DMS114 treated with DMSO at 0.1 percent for 48 hours (cell line): ENCODE results near the gene SOX9.
"Not testable (repeated sequence)": the region's sequence is repeated elsewhere in the genome, so short reads cannot be mapped to it uniquely, and the experiment has no call there.

Experiments
- DNase-seq: peaks from one replicate; lab custom pipeline; 2025; ENCODE audit not compliant: unreplicated experiment; lab: John Stamatoyannopoulos, UW

Gene SOX9

GRCh38 chr17:72110942-72111318 lies 9.9 kb upstream of the SOX9 start:
- no peak for DNase-seq

DNA sequence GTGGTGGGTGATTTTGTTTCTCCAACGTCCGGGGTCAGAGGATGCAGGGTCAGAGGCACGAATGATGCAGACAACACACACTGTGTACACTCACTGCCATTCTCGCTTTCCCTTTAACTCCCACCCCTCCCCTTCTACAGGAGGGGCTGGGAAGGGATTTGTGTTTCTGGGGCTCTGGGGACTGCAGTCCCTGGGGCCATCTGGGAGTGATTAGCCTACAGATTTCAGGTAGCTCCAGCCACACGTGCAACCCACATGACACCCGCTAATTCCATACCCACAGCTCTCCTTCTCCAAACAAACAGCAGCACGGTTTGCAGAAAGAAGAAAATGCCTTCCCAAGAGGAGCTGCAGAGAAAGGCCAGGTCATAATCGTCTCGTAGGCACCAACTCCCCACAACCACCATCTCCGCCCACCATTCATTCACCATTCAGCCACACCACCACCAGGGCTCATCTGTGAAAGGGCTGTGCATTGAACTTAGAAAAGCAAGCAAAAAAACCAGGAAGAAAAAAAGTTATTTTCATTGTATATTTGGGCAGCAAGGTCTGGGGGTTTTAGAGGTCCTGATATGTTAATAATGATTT lies 9.4 kb upstream of the SOX9 start:
- DNase-seq, result no peak

- not testable (repeated sequence) for DNase-seq
These were observed 8.9 kb upstream of the SOX9 start for GRCh38 chr17:72111926-72112325.

- no peak for DNase-seq
These were observed 7.1 kb upstream of the SOX9 start for GRCh38 chr17:72113751-72114150.

GRCh38 chr17:72115781-72116525 lies 4.9 kb upstream of the SOX9 start:
- no peak for DNase-seq

GRCh38 chr17:72116661-72117521 lies 3.9 kb upstream of the SOX9 start:
- DNase-seq, result no peak

DNA sequence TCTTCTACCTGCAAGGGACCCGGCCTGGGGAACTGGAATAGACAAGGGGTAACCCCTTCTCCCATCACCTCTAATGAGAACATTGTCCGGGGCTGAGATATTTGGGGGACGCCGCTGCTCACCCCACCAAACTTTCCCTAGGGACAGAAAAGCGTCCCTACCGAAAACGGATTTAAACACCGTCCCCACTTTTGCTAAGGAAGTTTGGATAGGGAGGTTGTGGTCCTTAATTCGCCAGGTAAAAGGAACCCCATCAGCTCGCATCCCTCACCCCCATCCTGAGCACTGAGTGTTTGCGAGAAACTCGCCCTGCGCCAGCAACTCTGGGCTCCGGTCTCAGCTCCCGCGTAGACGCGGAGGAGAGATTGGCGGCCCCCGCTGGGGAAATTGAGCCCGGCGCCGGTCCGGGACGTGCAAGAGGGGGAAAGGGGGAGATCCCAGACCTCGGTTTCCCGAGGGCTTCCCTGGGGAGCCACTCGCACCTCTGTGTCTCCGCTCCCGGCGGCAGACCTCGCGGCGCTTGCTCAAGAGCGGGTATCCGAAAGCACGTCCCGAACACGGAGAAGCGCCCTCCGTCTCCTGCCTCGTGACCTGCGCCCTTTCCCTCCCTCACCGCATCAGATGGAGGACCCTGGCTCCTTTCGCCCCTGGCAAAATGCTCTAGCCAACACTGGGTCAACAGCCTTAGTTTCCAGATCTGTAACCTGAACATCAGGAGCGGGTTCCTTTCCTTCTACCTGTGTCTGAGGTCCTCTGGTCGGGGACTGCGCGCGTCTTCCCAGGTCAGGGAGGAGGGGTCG lies 3.1 kb upstream of the SOX9 start:
- DNase-seq, result no peak

GRCh38 chr17:72118335-72119076 lies 2.3 kb upstream of the SOX9 start:
- DNase-seq, result peak; percentile 43

- DNase-seq, result no peak
These were observed 1.5 kb upstream of the SOX9 start for GRCh38 chr17:72119077-72119872.

- DNase-seq, result no peak
These were observed 763 bp upstream of the SOX9 start for GRCh38 chr17:72119873-72120641.

DNA sequence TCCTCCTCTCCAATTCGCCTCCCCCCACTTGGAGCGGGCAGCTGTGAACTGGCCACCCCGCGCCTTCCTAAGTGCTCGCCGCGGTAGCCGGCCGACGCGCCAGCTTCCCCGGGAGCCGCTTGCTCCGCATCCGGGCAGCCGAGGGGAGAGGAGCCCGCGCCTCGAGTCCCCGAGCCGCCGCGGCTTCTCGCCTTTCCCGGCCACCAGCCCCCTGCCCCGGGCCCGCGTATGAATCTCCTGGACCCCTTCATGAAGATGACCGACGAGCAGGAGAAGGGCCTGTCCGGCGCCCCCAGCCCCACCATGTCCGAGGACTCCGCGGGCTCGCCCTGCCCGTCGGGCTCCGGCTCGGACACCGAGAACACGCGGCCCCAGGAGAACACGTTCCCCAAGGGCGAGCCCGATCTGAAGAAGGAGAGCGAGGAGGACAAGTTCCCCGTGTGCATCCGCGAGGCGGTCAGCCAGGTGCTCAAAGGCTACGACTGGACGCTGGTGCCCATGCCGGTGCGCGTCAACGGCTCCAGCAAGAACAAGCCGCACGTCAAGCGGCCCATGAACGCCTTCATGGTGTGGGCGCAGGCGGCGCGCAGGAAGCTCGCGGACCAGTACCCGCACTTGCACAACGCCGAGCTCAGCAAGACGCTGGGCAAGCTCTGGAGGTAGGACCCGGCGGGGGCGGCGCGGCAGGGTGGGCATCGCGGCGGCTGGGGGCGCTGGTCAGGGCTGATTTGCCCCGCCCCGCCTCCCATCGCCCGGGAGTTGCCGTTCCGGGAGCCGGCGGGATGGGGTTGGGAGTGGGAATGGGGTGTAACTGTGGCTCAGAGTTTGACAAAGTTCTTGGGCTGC lies 567 bp downstream of the SOX9 start:
- no peak for DNase-seq

DNA sequence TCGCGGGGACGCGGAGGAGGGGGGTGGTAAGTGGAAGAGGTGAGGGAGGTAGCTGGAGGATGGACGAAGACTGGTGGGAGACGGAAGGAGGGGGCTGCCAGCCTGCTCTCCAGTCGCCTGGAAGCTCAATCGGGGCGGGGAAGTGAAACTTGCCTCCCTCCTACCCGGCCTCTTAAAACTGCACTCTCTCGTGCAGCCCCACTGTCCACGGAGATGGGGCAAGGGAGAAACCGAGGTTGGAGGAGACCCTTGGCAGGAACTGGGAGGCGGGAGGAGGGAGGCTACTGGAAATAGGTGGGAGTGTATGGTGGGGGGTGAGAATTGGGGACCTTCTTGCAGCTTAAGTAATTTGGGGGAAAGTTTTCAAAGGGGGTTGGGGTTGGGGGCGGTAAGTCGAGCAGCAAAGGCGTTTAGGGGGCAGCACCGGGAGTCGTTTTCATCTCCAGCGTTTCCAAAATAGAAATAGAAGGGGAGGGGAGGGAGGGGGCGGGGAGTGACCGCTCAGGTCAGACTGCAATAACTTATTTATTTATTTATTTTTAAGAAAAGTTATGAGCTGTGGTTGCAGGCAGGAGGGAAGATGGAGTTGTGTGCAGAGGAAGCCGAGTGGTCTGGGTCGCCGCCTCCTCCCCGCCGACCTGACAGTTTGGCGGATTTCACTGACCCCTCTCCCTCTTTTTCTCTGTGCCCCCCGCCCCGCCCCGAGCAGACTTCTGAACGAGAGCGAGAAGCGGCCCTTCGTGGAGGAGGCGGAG lies 1.4 kb downstream of the SOX9 start:
- DNase-seq, result no peak

DNA sequence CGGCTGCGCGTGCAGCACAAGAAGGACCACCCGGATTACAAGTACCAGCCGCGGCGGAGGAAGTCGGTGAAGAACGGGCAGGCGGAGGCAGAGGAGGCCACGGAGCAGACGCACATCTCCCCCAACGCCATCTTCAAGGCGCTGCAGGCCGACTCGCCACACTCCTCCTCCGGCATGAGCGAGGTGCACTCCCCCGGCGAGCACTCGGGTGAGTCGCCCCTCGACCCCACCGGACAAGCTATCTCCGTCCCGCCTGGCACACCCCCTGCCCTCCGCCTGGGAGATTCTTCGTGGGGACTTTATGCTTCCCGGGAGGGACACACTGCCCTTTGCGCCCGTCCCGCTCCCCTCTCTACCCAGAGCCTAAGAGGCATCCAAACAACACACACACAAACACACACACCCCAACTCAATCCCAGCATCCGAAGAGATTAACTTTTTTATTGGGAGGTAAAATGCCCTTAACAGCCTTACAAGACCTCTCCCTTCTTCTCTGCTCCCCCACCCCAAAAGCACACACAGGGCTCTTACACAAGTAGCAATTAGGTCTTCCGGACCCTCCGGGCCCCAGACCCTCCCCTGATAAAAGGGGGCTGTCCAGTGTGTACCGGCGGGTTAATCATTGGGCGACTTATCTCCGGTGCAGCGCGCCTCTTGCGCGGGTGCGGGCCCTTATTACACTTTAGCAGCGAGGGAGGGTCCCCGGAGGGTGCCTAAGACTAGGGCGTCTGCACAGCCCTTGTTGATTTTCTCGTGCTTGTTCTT lies 2.1 kb downstream of the SOX9 start:
- DNase-seq, result no peak

DNA sequence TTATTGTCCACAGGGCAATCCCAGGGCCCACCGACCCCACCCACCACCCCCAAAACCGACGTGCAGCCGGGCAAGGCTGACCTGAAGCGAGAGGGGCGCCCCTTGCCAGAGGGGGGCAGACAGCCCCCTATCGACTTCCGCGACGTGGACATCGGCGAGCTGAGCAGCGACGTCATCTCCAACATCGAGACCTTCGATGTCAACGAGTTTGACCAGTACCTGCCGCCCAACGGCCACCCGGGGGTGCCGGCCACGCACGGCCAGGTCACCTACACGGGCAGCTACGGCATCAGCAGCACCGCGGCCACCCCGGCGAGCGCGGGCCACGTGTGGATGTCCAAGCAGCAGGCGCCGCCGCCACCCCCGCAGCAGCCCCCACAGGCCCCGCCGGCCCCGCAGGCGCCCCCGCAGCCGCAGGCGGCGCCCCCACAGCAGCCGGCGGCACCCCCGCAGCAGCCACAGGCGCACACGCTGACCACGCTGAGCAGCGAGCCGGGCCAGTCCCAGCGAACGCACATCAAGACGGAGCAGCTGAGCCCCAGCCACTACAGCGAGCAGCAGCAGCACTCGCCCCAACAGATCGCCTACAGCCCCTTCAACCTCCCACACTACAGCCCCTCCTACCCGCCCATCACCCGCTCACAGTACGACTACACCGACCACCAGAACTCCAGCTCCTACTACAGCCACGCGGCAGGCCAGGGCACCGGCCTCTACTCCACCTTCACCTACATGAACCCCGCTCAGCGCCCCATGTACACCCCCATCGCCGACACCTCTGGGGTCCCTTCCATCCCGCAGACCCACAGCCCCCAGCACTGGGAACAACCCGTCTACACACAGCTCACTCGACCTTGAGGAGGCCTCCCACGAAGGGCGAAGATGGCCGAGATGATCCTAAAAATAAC lies 3.0 kb downstream of the SOX9 start:
- no peak for DNase-seq

- no peak for DNase-seq
These were observed 3.6 kb downstream of the SOX9 start for GRCh38 chr17:72124438-72124775.

GRCh38 chr17:72125226-72125651 lies 4.4 kb downstream of the SOX9 start:
- DNase-seq, result no peak
